HepG2 (cell line): ENCODE data around the gene ENPP4. TPM values are rescaled to one million over a fixed set of nuclear protein-coding genes. Genes with fewer than 3 reads are reported as not detected.

Experiments used
- ATAC-seq: fragments of 200-7000 bp; cut with Tn5 transposase; 3 replicates; pipeline ENCODE4 v1.9.1; 2020; ENCODE audit warnings: mild to moderate bottlenecking, moderate library complexity
- Bru-seq: library from RNA; stranded (reverse); fragments of 400-500 nt; gene quantifications from one replicate; lab custom pipeline; 2021; lab: Mats Ljungman, UMichigan
- BruChase-seq, 2 experiments: library from RNA; stranded (reverse); fragments of 400-500 nt; gene quantifications; one replicate each; lab custom pipeline; 2021; lab: Mats Ljungman, UMichigan
- BruUV-seq: library from RNA; stranded (reverse); fragments of 400-500 nt; replicated peaks from 2 replicates; lab custom pipeline; 2021; lab: Mats Ljungman, UMichigan
- CTCF ChIA-PET: fragments of 300-600 bp; formaldehyde crosslinking; extraction: SDS; loops from one replicate; lab custom pipeline; 2021; ENCODE audit warnings: low total read pairs, inconsistent platforms, low intra/inter-chr PET ratio; lab: Yijun Ruan, JAX
- POLR2A ChIA-PET: fragments of 350-600 bp; sonication (Branson Sonifier 250); formaldehyde crosslinking; loops from one replicate; lab custom pipeline; 2020; ENCODE audit warnings: antibody characterized with exemption, inconsistent platforms; lab: Yijun Ruan, JAX
- DNase-seq: peaks from one replicate; pipeline ENCODE4 v3.0.0-alpha.2; 2015; ENCODE audit warnings: low spot score
- FAIRE-seq: peaks from 3 replicates; lab custom pipeline; 2011; peaks lifted over from hg19 to GRCh38; lab: Jason Lieb, UNC
- H2AFZ ChIP-seq: one replicate; pipeline ENCODE4 v1.6.1; 2011; ENCODE audit warnings: low read length, inconsistent platforms
- H3K27ac ChIP-seq: fragments of 300-600 bp; 3 replicates; pipeline ENCODE4 v1.8.0; 2011; ENCODE audit warnings: mixed run types, mild to moderate bottlenecking, mixed read lengths, low read length, inconsistent platforms; ENCODE audit not compliant: insufficient read depth; ENCODE audit errors: extremely low read length
- H3K27me3 ChIP-seq, 2 experiments: fragments of 200-600 bp in 1 of 2; 2 replicates in 1 of 2; 3 replicates in 1 of 2; pipeline versions ENCODE4 v1.6.0 to v1.8.0; 2011; ENCODE audit warnings: low read length in 2 of 2, mild to moderate bottlenecking in 2 of 2, moderate library complexity in 2 of 2, inconsistent platforms in 1 of 2; ENCODE audit not compliant: insufficient read depth in 2 of 2, control insufficient read depth in 1 of 2
- H3K36me3 ChIP-seq, 2 experiments: fragments of 200-600 bp in 1 of 2; replicated peaks in 1 of 2; 2 replicates in 1 of 2; 3 replicates in 1 of 2; pipeline versions ENCODE4 v1.5.1 to v1.8.0; 2011; ENCODE audit warnings: low read length in 2 of 2, inconsistent platforms in 1 of 2; ENCODE audit not compliant: insufficient read depth in 2 of 2, control insufficient read depth in 1 of 2
- H3K4me1 ChIP-seq: 2 replicates; pipeline ENCODE4 v1.5.1; 2012; ENCODE audit warnings: low read length, inconsistent platforms; ENCODE audit not compliant: insufficient read depth
- H3K4me2 ChIP-seq: 2 replicates; pipeline ENCODE4 v1.6.0; 2011; ENCODE audit warnings: low read depth, low read length, inconsistent platforms
- H3K4me3 ChIP-seq, 3 experiments: fragments of 200-600 bp in 1 of 3; sonication (generic), shearing (Covaris generic) in 1 of 3; replicated peaks in 1 of 3; 2 replicates each; pipeline ENCODE4 v1.5.1; 2011 to 2016; ENCODE audit warnings: low read length in 3 of 3, inconsistent platforms in 2 of 3, low read depth in 2 of 3, mild to moderate bottlenecking in 2 of 3, control low read depth in 1 of 3, mixed read lengths in 1 of 3; ENCODE audit not compliant: insufficient read depth in 1 of 3
- H3K79me2 ChIP-seq: one replicate; pipeline ENCODE4 v1.6.1; 2011; ENCODE audit warnings: low read length, inconsistent platforms; ENCODE audit not compliant: insufficient read depth
- H3K9ac ChIP-seq: 2 replicates; pipeline ENCODE4 v1.6.0; 2011; ENCODE audit warnings: mild to moderate bottlenecking, low read depth, low read length, inconsistent platforms; ENCODE audit not compliant: insufficient read depth
- H3K9me3 ChIP-seq: 2 replicates; pipeline ENCODE4 v1.5.1; 2012; ENCODE audit warnings: mild to moderate bottlenecking, low read length
- H4K20me1 ChIP-seq: 2 replicates; pipeline ENCODE4 v1.6.0; 2011; ENCODE audit warnings: inconsistent platforms, mild to moderate bottlenecking, low read length, moderate library complexity; ENCODE audit not compliant: insufficient read depth
- HNRNPLL ChIP-seq: fragments of 200-400 bp; formaldehyde crosslinking; IDR thresholded peaks from 2 replicates; pipeline ENCODE4 v1.6.1; 2017; ENCODE audit warnings: mild to moderate bottlenecking, low read depth, low read length; ENCODE audit not compliant: poor library complexity, severe bottlenecking
- NFYB ChIP-seq: sonication (generic); formaldehyde crosslinking; IDR thresholded peaks from 2 replicates; pipeline ENCODE4 v1.4.0; 2020; ENCODE audit warnings: missing genetic modification reagents
- NFYC ChIP-seq: IDR thresholded peaks from 2 replicates; pipeline ENCODE4 v1.6.1; 2016; ENCODE audit warnings: missing genetic modification reagents, missing compliant biosample characterization
- RBFOX2 ChIP-seq: fragments of 200-400 bp; formaldehyde crosslinking; IDR thresholded peaks from 2 replicates; pipeline ENCODE4 v1.6.1; 2017; ENCODE audit warnings: low read depth, mild to moderate bottlenecking, low read length
- ZIK1 ChIP-seq: sonication (generic); formaldehyde crosslinking; IDR thresholded peaks from 2 replicates; pipeline ENCODE4 v1.5.0; 2020; ENCODE audit warnings: mild to moderate bottlenecking, low read depth, missing genetic modification reagents, borderline replicate concordance
- WGBS: methylation state at CpG from one replicate; pipeline ENCODE4 v1.1.6; 2017; ENCODE audit warnings: low lambda C conversion rate; 5-methylcytosine and 5-hydroxymethylcytosine counted together
- in situ Hi-C: cut with HindIII; loops from 2 replicates; pipeline ENCODE4 v1.10.0; 2017; ENCODE audit warnings: low pct_unique_long_range_greater_than_20kb; ENCODE audit not compliant: extremely low pct_ligation_motif_present
- intact Hi-C: fragments of 100-400 bp; cut with micrococcal nuclease; formaldehyde crosslinking; loops from one replicate; pipeline ENCODE4 v1.10.0; 2022; ENCODE audit not compliant: unreplicated experiment
- long read RNA-seq, 2 experiments: library from RNA in 1 of 2; library from polyadenylated mRNA in 1 of 2; stranded (forward) in 1 of 2; unstranded in 1 of 2; transcript quantifications; one replicate each; pipeline ENCODE4 v2.0.0, GENCODE V29; 2019 to 2022
- polyA minus RNA-seq, 3 experiments: library from RNA; depleted of rRNA, polyadenylated mRNA; stranded (reverse); fragments of >200 nt; gene quantifications; 2 replicates each; pipeline ENCODE4 v1.2.3, GENCODE V29; 2011; ENCODE audit warnings: low replicate concordance in 1 of 3
- polyA plus RNA-seq, 8 experiments: library from polyadenylated mRNA; depleted of rRNA in 3 of 8; stranded (reverse) in 7 of 8; unstranded in 1 of 8; fragments of >200 nt; fragmentation: Illumina TruSeq in 4 of 8; extraction: Trizol in 4 of 8; gene quantifications; 2 replicates each; pipeline versions ENCODE4 v1.2.1 to v1.2.3, GENCODE V29; 2011 to 2016; ENCODE audit warnings: low read depth in 4 of 8, missing spikeins in 1 of 8, mixed read lengths in 1 of 8; ENCODE audit not compliant: insufficient read depth in 1 of 8
- total RNA-seq, 5 experiments: library from RNA; depleted of rRNA; stranded (reverse); fragments of >200 nt; fragmentation: Illumina TruSeq; extraction: Trizol; gene quantifications; 2 replicates each; pipeline ENCODE4 v1.2.3, GENCODE V29; 2016; ENCODE audit warnings: low read depth in 1 of 5

ENPP4 gene, protein sequence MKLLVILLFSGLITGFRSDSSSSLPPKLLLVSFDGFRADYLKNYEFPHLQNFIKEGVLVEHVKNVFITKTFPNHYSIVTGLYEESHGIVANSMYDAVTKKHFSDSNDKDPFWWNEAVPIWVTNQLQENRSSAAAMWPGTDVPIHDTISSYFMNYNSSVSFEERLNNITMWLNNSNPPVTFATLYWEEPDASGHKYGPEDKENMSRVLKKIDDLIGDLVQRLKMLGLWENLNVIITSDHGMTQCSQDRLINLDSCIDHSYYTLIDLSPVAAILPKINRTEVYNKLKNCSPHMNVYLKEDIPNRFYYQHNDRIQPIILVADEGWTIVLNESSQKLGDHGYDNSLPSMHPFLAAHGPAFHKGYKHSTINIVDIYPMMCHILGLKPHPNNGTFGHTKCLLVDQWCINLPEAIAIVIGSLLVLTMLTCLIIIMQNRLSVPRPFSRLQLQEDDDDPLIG
- total RNA-seq (2016; rRNA removed; fragmentation: Illumina TruSeq; extraction: Trizol) (0.34 and 0.38 TPM in 2 replicates), polyA plus RNA-seq (2011; rRNA removed) (0.04 and 0.10 TPM in 2 replicates), polyA minus RNA-seq (2011; rRNA and poly(A)+ RNA removed; ENCODE audit: low replicate concordance) (not detected in 2 replicates), Bru-seq, nascent RNA (percentile 13 among the genes with signal in this experiment), BruChase-seq, experiment 1, labeled RNA remaining after a 6-hour chase (percentile 20 among the genes with signal in this experiment), BruChase-seq, experiment 2, labeled RNA remaining after a 2-hour chase (percentile 18 among the genes with signal in this experiment)
- total RNA-seq (2016; cell fraction: cytosol; rRNA removed; fragmentation: Illumina TruSeq; extraction: Trizol; ENCODE audit: low read depth) = 0.09 TPM in 1 of 2 replicates, not detected in the other
- 0.21 and 0.43 TPM in 2 replicates for total RNA-seq (2016; cell fraction: insoluble cytoplasmic fraction; rRNA removed; fragmentation: Illumina TruSeq; extraction: Trizol)
- total RNA-seq (2016; cell fraction: membrane; rRNA removed; fragmentation: Illumina TruSeq; extraction: Trizol) = 0.03 and 0.12 TPM in 2 replicates
- 0.53 and 0.68 TPM in 2 replicates for total RNA-seq (2016; cell fraction: nucleus; rRNA removed; fragmentation: Illumina TruSeq; extraction: Trizol)
- polyA plus RNA-seq (2011; cell fraction: cytosol; rRNA removed) = 0.03 and 0.04 TPM in 2 replicates
- polyA plus RNA-seq (2011; cell fraction: nucleus; rRNA removed) = 0.05 TPM in 1 of 2 replicates, not detected in the other
- 0.05 and 0.12 TPM in 2 replicates for polyA plus RNA-seq (2012)
- polyA plus RNA-seq (2016; cell fraction: cytosol; fragmentation: Illumina TruSeq; extraction: Trizol; ENCODE audit: low read depth) = 0.02 TPM in 1 of 2 replicates, not detected in the other
- 0.21 and 0.23 TPM in 2 replicates for polyA plus RNA-seq (2016; cell fraction: insoluble cytoplasmic fraction; fragmentation: Illumina TruSeq; extraction: Trizol; ENCODE audit: low read depth)
- polyA plus RNA-seq (2016; cell fraction: membrane; fragmentation: Illumina TruSeq; extraction: Trizol; ENCODE audit: low read depth) = 0.06 and 0.09 TPM in 2 replicates
- 0.38 and 0.59 TPM in 2 replicates for polyA plus RNA-seq (2016; cell fraction: nucleus; fragmentation: Illumina TruSeq; extraction: Trizol; ENCODE audit: insufficient read depth, low read depth)
- polyA minus RNA-seq (2011; cell fraction: cytosol; rRNA and poly(A)+ RNA removed) = not detected in 2 replicates
- polyA minus RNA-seq (2011; cell fraction: nucleus; rRNA and poly(A)+ RNA removed) = 0.12 TPM in 1 of 2 replicates, not detected in the other
- long read RNA-seq, experiment 1, partial matches to known transcripts = 1 of 1 reads
- long read RNA-seq, experiment 1, other reads (novel, unspliced or antisense) = 0 of 1 reads
- long read RNA-seq, experiment 2 = 0 reads

- FAIRE-seq (no peak), ATAC-seq (peak; percentile 92), DNase-seq (peak; percentile 15)
- whole genome bisulfite sequencing = 49% methylated on average over 59 of the region's 61 CpGs
- ChIA-PET POLR2A (no interaction called here), CTCF (no interaction called here)
- no peak within 1 kb of the TSS for H3K27ac ChIP-seq
- H3K4me2 ChIP-seq = no peak within 1 kb of the TSS
- in situ Hi-C loops (no loop called here), intact Hi-C loops (no loop called here)
- no TSS peak for BruUV-seq
- H3K27me3 ChIP-seq = peaks cover 1 to 4% of the 10 kb centered on the region in 2 experiments; a peak in 3 of 5 replicates
- no peak within 1 kb of the TSS for H3K4me3 ChIP-seq
- H3K79me2 ChIP-seq = no peaks in the 10 kb centered on the region
- no peak within 1 kb of the TSS for H3K9ac ChIP-seq
- H4K20me1 ChIP-seq = no peaks in the 10 kb centered on the region
- no peaks in the 10 kb centered on the region for H3K4me1 ChIP-seq
- H2AFZ ChIP-seq = no peak within 1 kb of the TSS
- H3K9me3 ChIP-seq = no peaks in the 10 kb centered on the region
- TF ChIP-seq RBFOX2 (peak; percentile 47; the same call in 1 of the 2 replicates), ZIK1 (CRISPR knock-in tag) (no peak), NFYB (peak; percentile 66), HNRNPLL (peak; percentile 100), NFYC (CRISPR knock-in tag) (peak; percentile 66)
- no peaks in the 10 kb centered on the region for H3K36me3 ChIP-seq
Measured at GRCh38 chr6:46129629-46130511, at the start of gene ENPP4. TSS of gene ENPP4 (plus strand) at chr6:46129989. CDS start at chr6:46139584, 9,595 bp downstream.
